SK-N-SH (cell line): ENCODE results near the gene GARS1. TPM values are rescaled to one million over a fixed set of nuclear protein-coding genes. Genes with fewer than 3 reads are reported as not detected.

ENCODE experiments used
- CTCF ChIA-PET: fragments of 300-600, 350-600 bp; formaldehyde crosslinking; extraction: SDS; loops from one replicate; lab custom pipeline; 2021; lab: Yijun Ruan, JAX
- POLR2A ChIA-PET: fragments of 350-600 bp; sonication (Branson Sonifier 250); formaldehyde crosslinking; extraction: SDS; loops from one replicate; lab custom pipeline; 2020; ENCODE audit warnings: antibody characterized with exemption, inconsistent platforms; lab: Yijun Ruan, JAX
- DNase-seq: peaks from one replicate; pipeline ENCODE4 v3.0.0; 2012
- H2AFZ ChIP-seq: fragments of 200-600 bp; sonication (generic); 2 replicates; pipeline ENCODE4 v1.8.1; 2016; ENCODE audit warnings: antibody characterized with exemption, mild to moderate bottlenecking, low read depth
- H3F3A ChIP-seq: fragments of 200-600 bp; sonication (generic); replicated peaks from 2 replicates; pipeline ENCODE3; 2016; ENCODE audit warnings: antibody characterized with exemption, mild to moderate bottlenecking; ENCODE audit not compliant: insufficient read depth
- H3K27ac ChIP-seq, 2 experiments: fragments of 200-500 bp in 1 of 2; fragments of 200-600 bp in 1 of 2; sonication (Bioruptor generic) in 1 of 2; sonication (generic), shearing (Covaris generic) in 1 of 2; 2 replicates each; pipeline versions ENCODE4 v1.5.1 to v1.6.1; 2014 to 2016; ENCODE audit warnings: low read depth in 2 of 2, inconsistent platforms in 1 of 2, low read length in 1 of 2, mild to moderate bottlenecking in 1 of 2, mixed read lengths in 1 of 2
- H3K27me3 ChIP-seq: fragments of 200-600 bp; sonication (generic), shearing (Covaris generic); 2 replicates; pipeline ENCODE4 v1.6.1; 2016; ENCODE audit warnings: mixed run types; ENCODE audit not compliant: insufficient read depth
- H3K36me3 ChIP-seq, 2 experiments: fragments of 200-500 bp in 1 of 2; fragments of 200-600 bp in 1 of 2; sonication (Bioruptor generic) in 1 of 2; sonication (generic) in 1 of 2; replicated peaks in 1 of 2; 2 replicates each; pipeline versions ENCODE3 to v1.5.1; 2014 to 2016; ENCODE audit warnings: low read length in 1 of 2, mild to moderate bottlenecking in 1 of 2; ENCODE audit not compliant: insufficient read depth in 2 of 2, control insufficient read depth in 1 of 2
- H3K4me1 ChIP-seq, 2 experiments: fragments of 200-500 bp in 1 of 2; fragments of 200-600 bp in 1 of 2; sonication (Bioruptor generic) in 1 of 2; sonication (generic), shearing (Covaris generic) in 1 of 2; 2 replicates each; pipeline versions ENCODE4 v1.5.1 to v1.6.1; 2014 to 2016; ENCODE audit warnings: low read depth in 1 of 2, low read length in 1 of 2, mixed run types in 1 of 2; ENCODE audit not compliant: insufficient read depth in 2 of 2, control insufficient read depth in 1 of 2
- H3K4me2 ChIP-seq: fragments of 200-600 bp; sonication (generic), shearing (Covaris generic); 2 replicates; pipeline ENCODE4 v1.6.1; 2017; ENCODE audit warnings: mixed run types
- H3K4me3 ChIP-seq, 2 experiments: fragments of 200-500 bp in 1 of 2; fragments of 200-600 bp in 1 of 2; sonication (Bioruptor generic) in 1 of 2; sonication (generic), shearing (Covaris generic) in 1 of 2; 2 replicates each; pipeline versions ENCODE4 v1.5.1 to v1.8.1; 2014 to 2016; ENCODE audit warnings: low read depth in 2 of 2, inconsistent platforms in 1 of 2, low read length in 1 of 2, mild to moderate bottlenecking in 1 of 2, mixed read lengths in 1 of 2, moderate library complexity in 1 of 2
- H3K79me2 ChIP-seq: fragments of 200-600 bp; sonication (generic); 2 replicates; pipeline ENCODE4 v1.8.1; 2017; ENCODE audit warnings: mild to moderate bottlenecking; ENCODE audit not compliant: insufficient read depth
- H3K9ac ChIP-seq: fragments of 200-600 bp; sonication (generic); 2 replicates; pipeline ENCODE4 v1.6.1; 2017; ENCODE audit warnings: mixed run types
- H3K9me2 ChIP-seq: fragments of 200-600 bp; sonication (generic); 2 replicates; pipeline ENCODE4 v1.6.1; 2017; ENCODE audit warnings: mixed run types
- H3K9me3 ChIP-seq: fragments of 200-600 bp; sonication (generic); 2 replicates; pipeline ENCODE4 v1.6.1; 2017; ENCODE audit warnings: mixed run types, mild to moderate bottlenecking, moderate library complexity
- H4K20me1 ChIP-seq: fragments of 200-600 bp; sonication (generic); 2 replicates; pipeline ENCODE4 v1.6.1; 2017; ENCODE audit warnings: mild to moderate bottlenecking, mixed run types; ENCODE audit not compliant: insufficient read depth
- CTCF ChIP-seq: fragments of 200-600 bp; sonication (generic); IDR thresholded peaks from 2 replicates; pipeline ENCODE4 v1.6.1; 2017; ENCODE audit warnings: antibody characterized with exemption, mild to moderate bottlenecking, moderate library complexity
- EP300 ChIP-seq, 2 experiments: IDR thresholded peaks; 2 replicates each; pipeline versions ENCODE4 v1.4.0 to v1.6.1; 2012; ENCODE audit warnings: borderline replicate concordance in 1 of 2, low read depth in 1 of 2, low read length in 1 of 2
- EZH2phosphoT487 ChIP-seq: fragments of 200-600 bp; sonication (generic); IDR thresholded peaks from 2 replicates; pipeline ENCODE4 v1.6.1; 2017; ENCODE audit warnings: low read depth, mixed run types, mild to moderate bottlenecking, antibody characterized with exemption, moderate library complexity, borderline replicate concordance
- FOXJ3 ChIP-seq: sonication (generic); formaldehyde crosslinking; IDR thresholded peaks from 2 replicates; pipeline ENCODE4 v1.5.1; 2020; ENCODE audit warnings: mild to moderate bottlenecking, missing genetic modification reagents
- FOXM1 ChIP-seq: IDR thresholded peaks from 2 replicates; pipeline ENCODE4 v1.4.0; 2012; ENCODE audit warnings: low read depth, mild to moderate bottlenecking
- GATA2 ChIP-seq: sonication (generic); formaldehyde crosslinking; IDR thresholded peaks from 2 replicates; pipeline ENCODE4 v1.5.0; 2020; ENCODE audit warnings: mild to moderate bottlenecking, missing genetic modification reagents
- JUND ChIP-seq: IDR thresholded peaks from 2 replicates; pipeline ENCODE4 v1.4.0; 2012
- MEF2A ChIP-seq: IDR thresholded peaks from 2 replicates; pipeline ENCODE4 v1.4.0; 2012; ENCODE audit warnings: low read depth, borderline replicate concordance
- PBX3 ChIP-seq: IDR thresholded peaks from 2 replicates; pipeline ENCODE4; 2012
- RAD21 ChIP-seq: IDR thresholded peaks from 2 replicates; pipeline ENCODE4 v1.6.1; 2012; ENCODE audit warnings: mild to moderate bottlenecking, low read length
- SMC3 ChIP-seq: IDR thresholded peaks from 2 replicates; pipeline ENCODE4 v1.6.1; 2012; ENCODE audit warnings: low read depth, low read length, improper control_type of control experiment
- WGBS: methylation state at CpG from one replicate; pipeline ENCODE4 v1.1.6; 2017; ENCODE audit warnings: low lambda C conversion rate; 5-methylcytosine and 5-hydroxymethylcytosine counted together
- polyA plus RNA-seq, 3 experiments: library from polyadenylated mRNA; depleted of rRNA; stranded (reverse); fragments of >200 nt; gene quantifications; 2 replicates each; pipeline ENCODE4 v1.2.3, GENCODE V29; 2012

GARS1 gene
- polyA plus RNA-seq, 1 of the 3 experiments (the other 2 are of a cell fraction), result 301 TPM

- no peaks in the 10 kb centered on the region for H3K36me3 ChIP-seq
- H3K27ac ChIP-seq, result no peak overlapping the region
- TF ChIP-seq FOXJ3 (CRISPR knock-in tag) (no peak), RAD21 (no peak)
- TF ChIP-seq, all 33 proteins: peak for 0
- ChIA-PET CTCF (interaction anchor here (0.9 to 11.4 kb wide), 12 partner anchors 10 to 382 kb away, joined by 3 to 294 read pairs (median 6); partner anchors contain the start of genes CRHR2 and ZNRF2), POLR2A (no interaction called here)
- no peaks in the 10 kb centered on the region for H3K27me3 ChIP-seq
- H3K9me3 ChIP-seq, result peaks cover 5% of the 10 kb centered on the region; the same call in 1 of the 2 replicates
- no peak overlapping the region for H2AFZ ChIP-seq
- H3K4me3 ChIP-seq, result no peak overlapping the region
- H3K9me2 ChIP-seq, result no peaks in the 10 kb centered on the region
- H4K20me1 ChIP-seq, result no peaks in the 10 kb centered on the region
- H3K9ac ChIP-seq, result no peak overlapping the region
- no peak for DNase-seq
- H3K79me2 ChIP-seq, result no peaks in the 10 kb centered on the region
- WGBS, result 93% methylated on average over 4 of the region's 4 CpGs
- no peaks in the 10 kb centered on the region for H3F3A ChIP-seq
- H3K4me1 ChIP-seq, result peaks cover 5 to 18% of the 10 kb centered on the region in 2 experiments; a peak in 3 of 4 replicates
- H3K4me2 ChIP-seq, result no peak overlapping the region
These were observed 48.1 kb upstream of the GARS1 start for GRCh38 chr7:30546596-30546995.

- Histone ChIP-seq H3K27me3 (no peaks in the 10 kb centered on the region), H4K20me1 (no peaks in the 10 kb centered on the region), H3K9me3 (no peaks in the 10 kb centered on the region), H2AFZ (no peak overlapping the region), H3K9me2 (no peaks in the 10 kb centered on the region), H3K79me2 (no peaks in the 10 kb centered on the region), H3F3A (peaks cover 4% of the 10 kb centered on the region), H3K27ac (peak overlapping the region in 1 of 2 experiments; percentile 35; a peak in 1 of 4 replicates), H3K36me3 (no peaks in the 10 kb centered on the region), H3K4me1 (peaks cover 5 to 18% of the 10 kb centered on the region in 2 experiments; a peak in 3 of 4 replicates), H3K4me3 (peak overlapping the region in 1 of 2 experiments; percentile 1; a peak in 1 of 4 replicates), H3K9ac (no peak overlapping the region), H3K4me2 (no peak overlapping the region)
- WGBS, result 21% methylated on average over 6 of the region's 6 CpGs
- ChIA-PET POLR2A (no interaction called here), CTCF (interaction anchor here (0.6 to 11.4 kb wide), 30 partner anchors 8 to 422 kb away, joined by 3 to 294 read pairs (median 4); partner anchors contain the start of gene CRHR2)
- DNase-seq, result peak; percentile 77
- TF ChIP-seq EZH2phosphoT487 (no peak), EP300 (IDR thresholded peaks at IDR 0.05; ENCODE audit: borderline replicate concordance in 1 of 2, low read depth in 1 of 2, low read length in 1 of 2) (no peak), SMC3 (peak; percentile 92), CTCF (peak; percentile 96), GATA2 (CRISPR knock-in tag) (no peak), RAD21 (peak; percentile 79)
These were observed 45.8 kb upstream of the GARS1 start for GRCh38 chr7:30548845-30549244.

- TF ChIP-seq GATA2 (CRISPR knock-in tag) (no peak), MEF2A (no peak), JUND (no peak), FOXJ3 (CRISPR knock-in tag) (no peak), FOXM1 (no peak), PBX3 (no peak), CTCF (no peak)
- Histone ChIP-seq H3K9ac (no peak overlapping the region), H3K4me2 (no peak overlapping the region), H4K20me1 (no peaks in the 10 kb centered on the region), H3K36me3 (no peaks in the 10 kb centered on the region), H3K79me2 (no peaks in the 10 kb centered on the region), H2AFZ (no peak overlapping the region), H3K9me3 (no peaks in the 10 kb centered on the region), H3K27ac (no peak overlapping the region), H3F3A (peaks cover 4% of the 10 kb centered on the region), H3K27me3 (no peaks in the 10 kb centered on the region), H3K4me3 (no peak overlapping the region), H3K9me2 (no peaks in the 10 kb centered on the region), H3K4me1 (peaks cover 5 to 18% of the 10 kb centered on the region in 2 experiments; a peak in 3 of 4 replicates)
- ChIA-PET POLR2A (no interaction called here), CTCF (interaction anchor here (0.9 to 11.4 kb wide), 21 partner anchors 13 to 395 kb away, joined by 3 to 294 read pairs (median 3); partner anchors contain the start of genes CRHR2 and NOD1)
- no peak for DNase-seq
- 92% methylated on average over 7 of the region's 7 CpGs for WGBS
These were observed 44.7 kb upstream of the GARS1 start for GRCh38 chr7:30549931-30550493.
